ENCODE measurements around the gene DFFA.

GRCh38 chr1:10474613-10475507 lies 2.5 kb upstream of the DFFA start, which contains the start of gene PEX14:
- TF ChIP-seq CTCF (IDR thresholded peaks at IDR 0.05) (no peak), POLR2AphosphoS5 (IDR thresholded peaks at IDR 0.05) (peak in 2 of 3 donors; percentile 58 to 61), POLR2A (IDR thresholded peaks at IDR 0.05) (peak; percentile 38)
